Fibroblast of skin of right biceps (primary cell): ENCODE data around the gene PSD4.

Experiments used
- DNase-seq: peaks from one replicate; pipeline ENCODE4 v3.0.0-alpha.2; 2013

PSD4 gene

DNA sequence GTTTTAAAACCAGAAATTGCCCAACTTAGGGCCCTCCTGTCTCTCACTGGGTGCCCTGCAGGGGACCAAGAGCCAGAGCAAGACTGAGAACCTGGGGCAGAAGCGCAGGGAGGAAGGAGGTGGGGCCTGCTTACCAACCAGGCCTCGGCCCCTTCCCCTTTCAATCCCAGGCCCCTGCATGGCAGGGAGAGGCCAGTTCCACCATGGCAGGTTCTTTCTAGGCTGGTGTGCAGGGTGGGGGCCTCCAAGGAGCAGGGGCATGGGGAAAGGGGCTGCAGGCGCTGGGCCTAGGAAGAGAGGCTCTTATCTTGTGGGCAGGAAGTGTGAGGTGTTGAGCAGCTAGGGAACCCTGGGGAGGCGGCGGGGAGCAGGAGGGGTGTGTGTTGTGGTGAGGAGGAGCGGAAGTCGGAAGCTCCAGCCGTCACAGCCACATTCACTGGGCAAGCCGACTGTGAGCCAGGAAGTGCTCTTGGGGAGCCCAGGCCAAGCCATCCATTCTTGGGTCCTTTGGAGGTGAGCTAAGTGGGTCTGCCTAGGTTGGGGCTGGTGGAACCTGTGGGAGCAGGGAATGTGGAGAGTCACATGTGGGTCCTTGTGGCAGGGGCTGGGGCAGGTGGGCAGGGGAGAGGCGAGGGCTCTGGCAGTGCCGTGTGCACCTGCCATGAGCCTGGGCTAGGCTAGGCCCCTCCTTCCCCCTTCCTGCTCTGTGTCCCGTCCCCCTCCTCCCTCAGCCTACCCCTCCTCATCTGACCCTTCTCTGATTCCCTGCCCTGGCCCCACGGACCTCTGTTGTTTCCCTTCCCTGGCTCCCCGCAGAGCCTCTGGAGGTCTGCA, at the start of gene PSD4:
PSD4 (plus strand) TSS at position 430 of the 834 bp plus-strand sequence. CDS start 8,486 bp downstream, outside the sequence.
- no peak for DNase-seq

DNA sequence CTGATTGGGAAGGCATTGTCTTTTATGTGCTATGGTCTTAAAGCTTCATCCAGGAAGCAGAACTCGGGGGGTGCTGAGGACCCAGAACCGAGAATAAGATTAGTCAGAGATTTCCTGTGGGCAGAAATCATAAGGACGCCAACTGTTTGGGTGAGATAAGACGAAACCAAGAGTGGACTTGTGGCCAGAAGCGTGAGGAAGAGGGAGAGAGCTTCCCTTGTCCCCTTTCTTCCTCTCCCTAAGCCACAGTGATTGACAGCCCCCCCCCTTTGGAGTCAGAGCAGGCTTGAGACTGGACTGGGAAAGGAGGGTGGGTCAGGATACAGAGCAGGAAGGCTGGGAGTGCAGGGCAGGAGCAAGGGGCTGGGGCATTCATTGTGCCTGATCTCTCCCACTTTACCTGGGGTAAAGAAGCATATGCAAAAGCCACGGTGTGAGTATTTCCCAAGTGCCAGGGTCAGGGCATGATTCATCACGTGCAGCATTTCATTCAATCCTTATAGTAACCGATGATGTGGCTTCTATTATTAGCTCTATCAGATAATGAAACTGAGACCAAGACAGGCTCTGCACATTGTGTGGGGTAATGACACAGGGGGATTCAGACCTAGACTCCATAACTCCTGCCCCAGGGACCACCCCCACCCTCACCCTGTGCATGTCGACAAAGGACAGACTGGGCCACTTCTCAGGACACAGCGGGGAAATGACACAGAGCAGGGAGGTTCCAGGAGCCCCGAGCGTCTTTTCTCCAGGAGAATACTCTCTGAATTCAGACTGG, 49.4 kb upstream of the PSD4 start:
- DNase-seq, result peak; percentile 70

DNA sequence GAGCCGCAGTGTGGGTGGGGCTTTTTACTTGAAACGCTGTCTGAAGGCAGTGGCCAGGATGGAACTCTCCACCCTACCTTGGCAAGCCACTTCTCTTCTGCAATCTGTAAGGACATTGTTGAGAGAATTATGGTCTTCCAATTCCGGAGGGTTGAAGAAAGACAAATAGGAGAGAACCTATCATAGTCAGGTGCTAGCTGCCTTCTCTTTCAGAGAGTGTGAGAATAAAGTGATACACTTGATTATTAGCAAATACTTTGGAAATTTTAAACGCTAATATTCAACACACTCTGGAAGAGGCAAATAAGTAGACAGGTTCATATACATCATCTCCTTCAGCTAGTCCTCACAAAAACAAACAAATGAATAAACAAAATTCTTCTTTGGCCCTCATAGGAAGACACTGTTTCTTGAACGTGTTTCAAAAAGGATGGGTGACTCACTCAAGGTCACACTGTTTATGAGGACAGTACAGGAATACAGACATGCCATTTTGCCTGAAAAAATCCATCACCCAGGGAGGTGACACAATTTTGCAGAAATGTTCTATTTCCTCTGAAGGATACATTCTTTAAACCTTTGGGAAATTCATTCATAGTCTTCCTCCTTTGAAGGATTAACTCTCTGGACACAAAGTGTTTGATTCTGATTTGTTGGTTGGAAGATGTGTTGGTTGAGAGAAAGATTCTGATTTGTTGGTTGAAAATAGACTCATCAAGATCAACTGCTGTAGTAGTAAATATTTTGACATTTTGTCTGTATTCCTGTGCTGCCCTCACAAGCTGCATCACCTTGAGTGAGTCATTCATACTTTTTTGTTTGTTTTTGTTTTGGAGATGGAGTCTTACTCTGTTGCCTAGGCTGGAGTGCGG, 48.6 kb upstream of the PSD4 start:
- peak; percentile 45 for DNase-seq

DNA sequence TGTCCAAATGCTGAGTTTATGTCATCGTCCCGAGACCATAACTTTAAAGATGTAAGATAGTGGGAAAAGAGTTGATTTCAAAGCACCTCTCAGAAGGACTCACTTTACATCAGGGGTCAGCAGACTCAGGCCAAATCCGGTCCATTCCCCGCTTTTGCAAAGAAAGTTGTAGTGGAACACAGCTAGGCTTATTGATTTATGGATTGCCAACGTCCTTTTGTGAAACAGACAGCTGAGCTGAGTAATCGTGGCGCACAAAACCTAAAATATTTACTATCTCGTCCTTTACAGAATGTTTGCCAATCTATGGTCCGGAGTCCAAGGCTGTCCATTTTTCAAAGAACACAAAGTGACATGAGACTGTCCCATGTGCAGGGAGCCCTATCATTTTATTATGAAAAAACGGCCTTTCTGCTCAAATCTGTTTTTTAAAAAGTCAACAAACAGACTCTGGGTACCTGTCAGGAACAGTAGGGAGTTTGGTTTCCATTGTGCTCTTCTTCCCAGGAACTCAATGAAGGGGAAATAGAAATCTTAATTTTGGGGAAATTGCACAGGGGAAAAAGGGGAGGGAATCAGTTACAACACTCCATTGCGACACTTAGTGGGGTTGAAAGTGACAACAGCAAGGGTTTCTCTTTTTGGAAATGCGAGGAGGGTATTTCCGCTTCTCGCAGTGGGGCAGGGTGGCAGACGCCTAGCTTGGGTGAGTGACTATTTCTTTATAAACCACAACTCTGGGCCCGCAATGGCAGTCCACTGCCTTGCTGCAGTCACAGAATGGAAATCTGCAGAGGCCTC, 46.7 kb upstream of the PSD4 start, which contains the start of gene IL1RN:
IL1RN (plus strand) TSS at position 754 of the 801 bp plus-strand sequence; CDS start at position 781, 27 bp downstream.
- DNase-seq, result no peak

DNA sequence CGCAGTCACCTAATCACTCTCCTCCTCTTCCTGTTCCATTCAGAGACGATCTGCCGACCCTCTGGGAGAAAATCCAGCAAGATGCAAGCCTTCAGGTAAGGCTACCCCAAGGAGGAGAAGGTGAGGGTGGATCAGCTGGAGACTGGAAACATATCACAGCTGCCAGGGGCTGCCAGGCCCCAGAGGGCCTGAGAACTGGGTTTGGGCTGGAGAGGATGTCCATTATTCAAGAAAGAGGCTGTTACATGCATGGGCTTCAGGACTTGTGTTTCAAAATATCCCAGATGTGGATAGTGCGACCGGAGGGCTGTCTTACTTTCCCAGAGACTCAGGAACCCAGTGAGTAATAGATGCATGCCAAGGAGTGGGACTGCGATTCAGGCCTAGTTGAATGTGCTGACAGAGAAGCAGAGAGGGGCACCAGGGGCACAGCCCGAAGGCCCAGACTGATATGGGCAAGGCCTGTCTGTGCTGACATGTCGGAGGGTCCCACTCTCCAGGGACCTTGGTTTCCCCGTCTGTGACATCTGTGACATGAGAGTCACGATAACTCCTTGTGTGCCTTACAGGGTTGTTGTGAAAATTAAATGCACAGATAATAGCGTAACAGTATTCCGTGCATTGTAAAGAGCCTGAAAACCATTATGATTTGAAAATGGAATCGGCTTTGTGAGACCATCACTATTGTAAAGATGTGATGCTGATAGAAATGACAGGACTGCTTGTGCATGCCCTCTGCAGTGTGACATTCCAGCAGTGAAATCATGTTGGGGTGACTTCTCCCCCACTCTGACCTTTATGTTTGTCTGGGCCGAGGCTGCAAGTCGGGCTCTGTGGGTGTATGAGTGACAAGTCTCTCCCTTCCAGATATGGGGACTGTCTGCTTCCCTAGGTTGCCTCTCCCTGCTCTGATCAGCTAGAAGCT, 45.9 kb upstream of the PSD4 start:
- no peak for DNase-seq

DNA sequence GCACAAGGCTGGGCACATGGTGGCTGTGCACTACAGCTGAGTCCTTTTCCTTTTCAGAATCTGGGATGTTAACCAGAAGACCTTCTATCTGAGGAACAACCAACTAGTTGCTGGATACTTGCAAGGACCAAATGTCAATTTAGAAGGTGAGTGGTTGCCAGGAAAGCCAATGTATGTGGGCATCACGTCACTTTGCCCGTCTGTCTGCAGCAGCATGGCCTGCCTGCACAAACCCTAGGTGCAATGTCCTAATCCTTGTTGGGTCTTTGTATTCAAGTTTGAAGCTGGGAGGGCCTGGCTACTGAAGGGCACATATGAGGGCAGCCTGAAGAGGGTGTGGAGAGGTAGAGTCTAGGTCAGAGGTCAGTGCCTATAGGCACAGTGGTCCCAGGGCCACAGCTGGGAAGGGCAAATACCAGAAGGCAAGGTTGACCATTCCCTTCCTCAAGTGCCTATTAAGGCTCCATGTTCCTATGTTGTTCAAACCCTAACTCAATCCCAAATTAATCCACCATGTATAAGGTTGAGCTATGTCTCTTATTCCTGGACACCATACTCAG, 44.2 kb upstream of the PSD4 start:
- no peak for DNase-seq

DNA sequence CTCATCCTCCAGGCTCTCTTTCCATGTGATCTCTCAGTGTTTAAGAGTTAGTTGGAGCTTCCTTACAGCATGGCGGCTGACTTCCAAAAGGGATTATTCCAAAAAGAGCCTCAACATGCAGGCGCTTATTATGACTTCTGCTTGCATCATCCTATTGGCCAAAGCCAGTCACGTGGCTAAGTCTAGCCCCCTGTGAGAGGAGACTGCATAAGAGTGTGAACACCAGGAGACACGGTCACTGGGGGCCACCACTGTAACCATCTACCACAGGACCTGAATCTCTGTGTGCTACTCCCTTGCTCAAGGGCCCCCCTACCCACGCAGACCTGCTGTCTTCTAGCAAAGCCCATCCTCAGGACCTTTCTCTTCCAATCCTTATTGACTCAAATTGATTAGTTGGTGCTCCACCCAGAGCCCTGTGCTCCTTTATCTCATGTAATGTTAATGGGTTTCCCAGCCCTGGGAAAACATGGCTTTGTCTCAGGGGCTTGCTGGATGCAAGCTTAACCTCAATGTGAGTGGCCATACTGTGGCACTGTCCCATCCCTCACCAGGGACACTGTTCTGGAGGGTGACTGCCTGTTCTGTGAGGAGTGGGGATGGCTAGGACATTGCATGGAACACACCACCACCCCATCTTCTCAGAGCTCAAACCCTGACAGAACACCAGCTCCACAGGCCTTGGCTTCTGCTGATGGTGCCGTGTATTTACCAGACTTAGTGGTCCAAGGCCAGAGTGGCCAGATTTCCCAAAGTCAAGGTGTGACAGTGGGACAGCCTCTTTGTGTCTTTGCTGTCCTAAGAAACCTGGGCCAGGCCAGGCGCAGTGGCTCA, 42.2 kb upstream of the PSD4 start:
- no peak for DNase-seq

DNA sequence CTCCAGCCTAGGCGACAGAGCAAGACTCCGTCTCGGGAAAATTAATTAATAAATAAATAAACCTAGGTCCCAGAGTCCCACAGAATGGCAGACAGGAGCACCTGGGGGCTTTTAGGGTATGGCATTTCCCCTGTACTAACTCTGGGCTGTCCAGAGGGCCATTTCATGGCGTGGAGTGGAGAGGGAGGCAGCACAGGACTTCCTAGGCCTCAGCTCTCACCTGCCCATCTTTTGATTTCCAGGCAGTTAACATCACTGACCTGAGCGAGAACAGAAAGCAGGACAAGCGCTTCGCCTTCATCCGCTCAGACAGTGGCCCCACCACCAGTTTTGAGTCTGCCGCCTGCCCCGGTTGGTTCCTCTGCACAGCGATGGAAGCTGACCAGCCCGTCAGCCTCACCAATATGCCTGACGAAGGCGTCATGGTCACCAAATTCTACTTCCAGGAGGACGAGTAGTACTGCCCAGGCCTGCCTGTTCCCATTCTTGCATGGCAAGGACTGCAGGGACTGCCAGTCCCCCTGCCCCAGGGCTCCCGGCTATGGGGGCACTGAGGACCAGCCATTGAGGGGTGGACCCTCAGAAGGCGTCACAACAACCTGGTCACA, 41.3 kb upstream of the PSD4 start:
- no peak for DNase-seq

DNA sequence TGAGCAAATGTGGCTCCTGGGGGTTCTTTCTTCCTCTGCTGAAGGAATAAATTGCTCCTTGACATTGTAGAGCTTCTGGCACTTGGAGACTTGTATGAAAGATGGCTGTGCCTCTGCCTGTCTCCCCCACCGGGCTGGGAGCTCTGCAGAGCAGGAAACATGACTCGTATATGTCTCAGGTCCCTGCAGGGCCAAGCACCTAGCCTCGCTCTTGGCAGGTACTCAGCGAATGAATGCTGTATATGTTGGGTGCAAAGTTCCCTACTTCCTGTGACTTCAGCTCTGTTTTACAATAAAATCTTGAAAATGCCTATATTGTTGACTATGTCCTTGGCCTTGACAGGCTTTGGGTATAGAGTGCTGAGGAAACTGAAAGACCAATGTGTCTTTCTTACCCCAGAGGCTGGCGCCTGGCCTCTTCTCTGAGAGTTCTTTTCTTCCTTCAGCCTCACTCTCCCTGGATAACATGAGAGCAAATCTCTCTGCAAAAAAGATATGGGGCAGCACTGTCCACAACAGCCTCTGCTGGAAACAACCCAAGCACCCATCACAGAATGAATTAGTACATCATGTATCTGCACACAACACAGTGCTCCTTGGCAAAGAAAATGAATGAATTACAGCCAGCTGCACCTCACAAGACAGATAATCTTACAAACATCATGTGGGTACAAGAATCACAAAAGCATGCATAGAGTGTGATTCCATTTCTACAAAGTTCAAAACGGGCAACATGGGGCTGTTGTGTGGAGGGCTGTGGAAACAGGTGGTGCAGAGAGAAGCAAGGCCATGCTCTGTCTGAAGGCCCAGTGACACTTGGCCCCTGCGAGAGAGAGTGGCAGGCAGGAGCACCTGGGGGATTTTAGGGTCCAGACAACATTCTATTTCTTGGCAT, 39.8 kb upstream of the PSD4 start:
- peak; percentile 34 for DNase-seq

DNA sequence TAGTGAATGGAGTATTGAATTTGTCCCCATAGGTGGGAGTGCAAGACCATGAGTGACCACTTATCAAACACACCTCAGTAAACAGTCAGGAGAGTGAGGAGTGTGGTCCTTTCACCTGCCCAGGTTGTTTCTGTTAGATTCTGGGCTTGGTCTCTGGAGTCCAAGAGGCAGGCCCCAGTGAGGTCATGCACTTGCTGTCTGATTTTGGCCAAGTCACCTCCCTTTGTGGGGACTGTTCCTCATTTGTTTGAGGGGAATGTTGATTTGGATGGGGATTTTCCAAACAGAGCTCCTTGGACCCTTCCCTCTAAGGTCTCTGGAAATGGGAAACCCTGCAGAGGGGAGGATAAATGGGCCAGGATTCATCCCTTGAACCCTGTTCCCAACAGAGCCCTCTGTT, 39.1 kb upstream of the PSD4 start:
- no peak for DNase-seq

DNA sequence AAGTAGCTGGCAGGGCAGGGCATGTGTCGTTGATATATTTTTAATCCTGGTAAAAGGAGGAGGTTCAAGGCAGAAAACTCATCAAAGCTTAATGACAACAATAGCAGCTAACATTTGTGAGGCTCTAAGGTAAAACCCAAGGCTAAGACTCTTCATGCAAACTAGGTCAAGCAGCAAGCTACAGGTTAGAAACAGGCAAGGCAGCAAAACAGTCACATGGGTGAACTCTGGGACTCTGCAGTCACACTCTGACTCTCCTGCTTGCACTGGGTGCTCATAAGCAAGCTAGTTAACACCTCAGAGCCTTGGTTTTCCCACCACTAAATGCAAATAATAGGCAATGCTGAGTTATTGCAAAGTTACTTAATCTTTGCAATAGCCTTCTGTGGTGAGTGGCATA, 38.5 kb upstream of the PSD4 start:
- no peak for DNase-seq

DNA sequence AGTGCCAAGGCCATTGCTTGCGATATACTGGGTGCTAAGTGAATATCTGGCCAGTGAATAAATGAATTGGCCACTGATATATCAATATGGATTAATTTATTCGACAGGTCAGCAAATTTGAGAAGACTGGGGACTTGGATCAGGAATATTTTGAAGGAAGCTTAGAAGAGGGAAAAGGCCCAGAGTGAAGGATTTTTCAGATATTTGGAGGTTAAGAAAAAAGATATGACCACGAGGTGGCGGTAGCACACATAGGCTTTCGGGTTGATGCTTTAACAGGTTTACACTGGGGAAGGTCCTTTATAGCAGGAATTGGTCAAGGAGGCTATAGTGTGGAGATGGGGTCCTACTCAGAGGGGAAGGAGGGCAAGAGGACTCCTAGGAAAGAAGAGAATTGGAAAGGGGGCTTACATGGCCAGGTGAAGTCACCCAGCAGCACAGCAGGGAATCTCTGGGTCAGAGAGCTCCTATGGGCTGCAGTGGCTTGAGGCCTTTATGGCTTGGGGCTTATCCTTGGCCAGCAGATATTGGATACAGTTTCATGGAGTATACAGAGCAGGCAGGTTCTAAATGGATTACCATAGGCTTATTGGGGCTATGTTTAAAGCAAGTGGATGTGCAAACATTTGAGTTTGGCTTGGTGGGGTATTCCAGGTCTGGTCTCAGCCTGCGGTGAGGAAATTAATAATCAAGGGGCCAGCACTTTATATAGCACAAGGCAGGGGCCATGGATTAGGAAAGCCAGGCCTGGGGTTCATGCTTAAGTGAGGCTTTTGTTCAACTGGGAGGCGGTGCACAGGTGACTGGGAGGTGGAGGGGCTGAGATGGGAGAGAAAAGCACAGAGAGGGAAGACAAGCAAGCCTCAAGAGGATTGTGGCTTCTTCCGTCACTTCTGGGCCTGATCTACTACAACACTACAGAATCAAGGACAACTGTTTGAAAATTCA, 36.7 kb upstream of the PSD4 start:
- peak; percentile 35 for DNase-seq

DNA sequence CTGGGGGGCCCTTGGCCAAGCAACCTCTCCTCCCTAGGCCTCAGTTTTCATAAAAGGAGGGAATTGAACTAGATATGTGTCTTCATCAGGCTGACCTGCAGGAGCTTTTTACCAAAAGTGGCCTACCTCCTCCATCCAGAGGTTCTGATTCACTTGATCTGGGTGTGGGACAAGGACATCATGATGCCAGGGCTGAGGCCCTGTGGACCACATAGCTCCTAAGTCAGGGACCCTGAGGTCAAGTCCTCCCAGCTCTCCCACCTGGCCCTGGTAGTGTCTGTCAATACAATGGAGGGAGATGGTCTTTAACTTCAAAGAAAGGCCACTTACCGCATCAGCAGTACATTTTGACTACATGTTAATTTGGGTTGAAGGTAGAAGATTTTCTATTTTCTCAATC, 35.9 kb upstream of the PSD4 start:
- no peak for DNase-seq

DNA sequence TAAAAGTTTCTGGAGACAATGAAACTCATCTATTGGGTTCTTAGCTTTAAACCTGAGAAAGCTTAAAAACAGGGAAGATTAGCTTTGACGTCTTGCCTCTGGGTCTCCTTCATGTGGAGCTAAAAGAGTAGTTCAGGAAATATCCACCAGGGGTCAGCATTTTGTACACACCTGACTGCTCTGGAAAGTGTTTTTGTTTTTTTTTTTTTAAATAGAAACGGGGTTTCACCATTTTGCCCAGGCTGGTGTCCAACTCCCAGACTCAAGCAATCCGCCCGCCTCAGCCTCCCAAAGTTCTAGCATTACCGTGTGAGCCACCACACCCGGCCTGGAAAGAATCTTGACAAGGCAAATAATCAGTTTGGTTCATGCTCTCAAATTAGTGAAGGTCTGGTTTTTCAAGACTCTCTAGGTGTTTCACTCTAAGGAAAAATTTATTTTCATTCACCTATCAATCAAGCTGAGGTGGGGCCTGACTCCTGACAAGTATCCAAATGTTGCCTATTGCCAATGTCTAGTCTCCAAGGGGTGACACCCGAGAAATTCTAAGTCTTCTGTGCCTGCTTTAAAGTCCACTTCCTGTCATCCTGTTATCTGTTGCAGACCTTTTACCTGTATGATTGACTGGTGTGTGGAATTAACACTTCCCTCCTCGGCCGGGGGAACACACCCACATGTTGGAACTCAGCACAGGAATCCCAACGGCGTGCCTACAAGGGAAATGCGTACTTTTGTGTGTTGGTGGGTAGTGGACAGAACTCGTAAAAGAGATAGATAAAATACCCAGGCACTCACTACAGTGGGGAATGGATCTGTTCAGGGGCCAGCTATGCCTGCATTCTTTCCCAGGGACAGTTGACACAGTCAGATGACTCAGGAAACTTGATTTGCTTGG, 35.1 kb upstream of the PSD4 start:
- peak; percentile 64 for DNase-seq

DNA sequence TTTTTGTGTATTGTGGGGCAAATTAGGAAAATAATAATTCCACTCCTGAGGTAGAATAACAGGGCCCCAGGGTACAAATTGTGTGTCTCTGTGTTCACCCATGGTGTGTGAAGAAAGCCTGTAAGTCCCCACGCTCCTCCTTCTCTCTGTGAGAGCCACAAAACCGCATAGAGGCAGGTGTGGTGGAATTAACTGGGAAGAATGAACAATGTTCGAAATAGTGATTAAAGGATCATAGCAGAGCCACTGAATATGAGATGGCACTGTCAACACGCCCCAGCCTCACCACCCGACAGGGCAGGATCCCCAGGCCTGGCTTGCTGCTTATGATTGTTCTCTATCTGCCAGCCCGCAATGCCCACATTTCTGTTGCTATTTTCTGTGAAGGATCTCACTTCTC, 32.3 kb upstream of the PSD4 start:
- DNase-seq, result no peak

DNA sequence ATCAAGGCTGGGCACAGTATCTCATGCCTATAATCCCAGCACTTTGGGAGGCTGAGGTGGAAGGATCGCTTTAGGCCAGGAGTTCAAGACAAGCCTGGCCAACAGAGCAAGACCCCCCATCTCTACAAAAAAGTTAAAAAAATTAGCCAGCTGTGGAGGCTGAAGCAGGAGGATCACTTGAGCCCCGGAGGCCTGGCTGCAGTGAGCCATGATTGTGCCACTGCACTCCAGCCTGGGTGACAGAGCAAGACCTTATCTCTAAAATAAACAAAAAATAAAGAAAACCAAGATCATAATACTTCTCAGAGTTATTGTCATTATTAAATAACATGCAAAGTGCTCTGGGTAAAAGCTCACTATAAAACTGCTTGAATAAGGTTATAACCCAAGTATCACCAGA, 31.5 kb upstream of the PSD4 start:
- DNase-seq, result no peak
